Measurements from ENCODE around the gene SSTR3. TPM values are rescaled to one million over a fixed set of nuclear protein-coding genes. Genes with fewer than 3 reads are reported as not detected.

SSTR3 gene
- total RNA-seq (ENCODE audit: low replicate concordance): 0.41 TPM in 1 of 2 replicates, not detected in the other

DNA sequence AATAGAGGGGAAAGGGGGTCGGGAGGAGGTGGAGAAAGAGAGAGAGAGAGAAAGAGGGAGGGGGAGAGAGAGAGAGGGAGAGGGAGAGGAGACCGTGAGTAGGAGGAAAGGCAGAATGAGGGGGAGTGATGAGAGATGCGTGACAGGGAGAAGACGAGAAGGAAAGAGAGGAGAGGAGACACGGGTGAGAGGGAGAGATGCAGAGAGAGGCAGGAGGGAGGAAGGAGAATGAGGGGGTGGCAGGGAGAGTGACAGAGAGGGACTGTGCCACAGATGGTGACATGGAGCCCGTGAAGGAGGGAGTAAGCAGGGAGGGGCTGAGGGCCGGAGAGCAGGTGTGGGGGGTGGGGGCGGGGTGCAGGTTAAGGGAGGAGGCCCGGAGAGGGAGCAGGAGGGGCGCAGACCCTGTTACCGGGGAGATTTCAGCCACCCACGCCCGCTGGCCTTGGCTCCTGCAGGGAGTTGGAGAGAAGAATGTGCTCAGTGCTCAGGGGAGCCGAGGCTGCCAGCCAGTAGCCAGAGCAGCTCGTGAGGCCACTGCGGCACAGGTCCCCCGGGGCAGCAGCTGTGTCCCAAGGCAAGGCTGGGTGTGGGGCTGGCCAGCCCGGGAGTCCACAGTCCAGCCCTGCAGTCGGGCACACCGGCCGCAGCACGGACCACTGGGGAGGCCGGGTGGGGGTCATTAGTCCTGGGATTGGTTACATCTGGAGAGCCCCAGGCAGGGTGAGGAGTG is at the start of gene SSTR3:
Gene SSTR3, minus strand, starts transcription at position 304 of the 733 bp plus-strand sequence. CDS start 4,674 bp downstream, outside the sequence.
- no peak for DNase-seq (ENCODE audit: low read depth)
- no peak for TF ChIP-seq CTCF (IDR thresholded peaks at IDR 0.05; ENCODE audit: insufficient read depth, low read length)
- no peak within 1 kb of the TSS for H3K4me3 ChIP-seq (ENCODE audit: low read depth, low read length)

GRCh38 chr22:37260901-37261336 is 48.6 kb upstream of the SSTR3 start:
- peak; percentile 55 for DNase-seq (ENCODE audit: low read depth)
- no peak overlapping the region for H3K4me3 ChIP-seq (ENCODE audit: low read depth, low read length)
- TF ChIP-seq CTCF (IDR thresholded peaks at IDR 0.05; ENCODE audit: insufficient read depth, low read length): peak; percentile 93

DNA sequence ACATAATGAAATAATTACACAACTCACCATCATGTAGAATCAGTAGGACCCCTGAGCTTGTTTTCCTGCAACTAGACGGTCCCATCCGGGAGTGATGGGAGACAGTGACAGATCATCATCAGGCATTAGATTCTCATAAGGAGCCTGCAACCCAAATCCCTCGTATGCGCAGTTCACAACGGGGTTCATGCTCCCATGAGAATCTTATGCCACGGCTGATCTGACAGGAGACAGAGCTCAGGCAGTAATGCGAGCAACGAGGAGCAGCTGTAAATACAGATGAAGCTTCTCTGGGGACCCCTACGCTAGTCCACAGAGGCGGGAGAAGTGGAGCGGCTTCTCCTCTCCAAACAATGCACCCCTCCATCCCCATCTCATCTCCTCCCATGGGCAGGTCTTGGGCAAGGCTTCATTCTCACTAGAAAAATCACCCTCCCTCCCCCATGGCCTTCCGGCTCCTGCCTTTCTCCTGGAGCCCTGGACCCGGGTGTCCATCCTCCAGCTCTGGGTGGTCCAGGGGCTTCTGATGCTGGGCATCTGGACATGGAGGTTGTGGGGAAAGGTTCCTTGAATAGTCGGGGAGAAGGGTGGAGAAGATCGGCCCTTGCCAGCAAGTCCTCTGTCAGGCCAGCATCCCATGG is 48.0 kb upstream of the SSTR3 start:
- H3K4me3 ChIP-seq (ENCODE audit: low read depth, low read length): no peak overlapping the region
- no peak for TF ChIP-seq CTCF (IDR thresholded peaks at IDR 0.05; ENCODE audit: insufficient read depth, low read length)
- no peak for DNase-seq (ENCODE audit: low read depth)

- TF ChIP-seq CTCF (IDR thresholded peaks at IDR 0.05; ENCODE audit: insufficient read depth, low read length): peak; percentile 84
- peak; percentile 75 for DNase-seq (ENCODE audit: low read depth)
- H3K4me3 ChIP-seq (ENCODE audit: low read depth, low read length): peak overlapping the region; percentile 22
Measured at GRCh38 chr22:37259540-37260029, 47.3 kb upstream of the SSTR3 start.

DNA sequence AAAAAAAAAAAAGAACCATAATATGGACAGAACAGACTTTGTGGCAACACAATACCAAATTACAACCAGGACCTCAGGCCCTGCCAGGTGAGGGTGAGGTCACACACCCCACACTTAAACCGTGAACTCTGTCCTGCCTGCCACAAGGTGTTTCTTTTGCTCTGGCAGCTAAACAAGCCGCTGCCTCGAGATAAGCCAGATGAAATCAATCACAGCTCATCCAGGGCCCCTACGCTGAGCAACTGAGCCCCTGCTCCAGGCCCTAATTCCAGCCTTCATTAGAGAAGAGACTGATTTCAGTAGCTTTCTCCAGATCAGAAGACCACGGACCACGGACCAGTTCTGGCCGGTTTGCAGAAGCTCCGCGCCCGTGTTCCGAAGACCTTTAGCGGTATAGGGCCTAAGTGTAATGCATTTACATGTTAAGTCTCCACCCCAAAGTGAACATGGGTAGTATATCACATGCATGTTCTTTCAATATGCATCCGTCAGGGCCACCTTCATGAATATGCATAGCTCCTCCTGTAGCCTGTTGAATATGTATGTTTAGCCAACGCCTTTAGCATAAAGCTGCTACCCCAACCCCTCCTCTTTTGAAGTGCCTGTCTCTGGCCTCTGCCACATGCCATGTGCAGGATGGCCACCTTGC is 46.6 kb upstream of the SSTR3 start:
- no peak overlapping the region for H3K4me3 ChIP-seq (ENCODE audit: low read depth, low read length)
- TF ChIP-seq CTCF (IDR thresholded peaks at IDR 0.05; ENCODE audit: insufficient read depth, low read length): no peak
- no peak for DNase-seq (ENCODE audit: low read depth)

DNA sequence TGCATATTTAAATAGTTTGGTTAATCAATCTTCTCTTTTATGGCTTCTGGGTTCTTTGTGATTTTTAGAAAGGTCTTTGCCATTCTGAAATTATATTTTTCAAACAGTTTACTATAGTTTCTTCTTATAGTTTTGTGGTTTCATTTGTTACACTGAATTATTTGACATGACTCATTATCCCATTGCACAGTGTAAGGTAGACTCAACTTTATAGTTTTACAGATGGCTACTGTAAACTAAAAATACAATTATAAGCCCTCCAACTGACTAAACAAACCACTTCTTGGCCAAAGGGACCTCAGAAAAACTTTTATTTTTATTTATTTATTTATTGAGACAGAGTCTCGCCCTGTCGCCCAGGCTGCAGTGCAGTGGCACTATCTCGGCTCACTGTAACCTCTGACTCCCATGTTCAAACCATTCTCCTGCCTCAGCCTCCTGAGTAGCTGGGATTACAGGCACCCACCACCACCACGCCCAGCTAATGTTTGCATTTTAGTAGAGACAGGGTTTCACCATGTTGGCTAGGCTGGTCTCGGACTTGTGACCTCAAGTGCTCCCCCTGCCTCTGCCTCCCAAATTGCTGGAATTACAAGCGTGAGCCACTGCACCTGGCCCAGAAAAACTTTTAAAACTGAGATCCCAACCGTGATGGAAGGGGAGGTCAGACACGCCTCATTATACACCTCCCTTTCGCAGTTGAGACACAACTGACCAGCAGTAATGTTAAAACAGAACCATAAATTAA is 45.9 kb upstream of the SSTR3 start:
- TF ChIP-seq CTCF (IDR thresholded peaks at IDR 0.05; ENCODE audit: insufficient read depth, low read length): no peak
- H3K4me3 ChIP-seq (ENCODE audit: low read depth, low read length): no peak overlapping the region
- DNase-seq (ENCODE audit: low read depth): no peak
